Caco-2 (cell line): ENCODE measurements around the gene ZEB2. TPM values are rescaled to one million over a fixed set of nuclear protein-coding genes. Genes with fewer than 3 reads are reported as not detected.

Source experiments
- BruUV-seq: library from RNA; stranded (reverse); fragments of 400-500 nt; replicated peaks from 2 replicates; lab custom pipeline; 2021; lab: Mats Ljungman, UMichigan
- CTCF ChIA-PET: fragments of 300-600 bp; sonication (Branson Sonifier 250); formaldehyde crosslinking; loops from one replicate; lab custom pipeline; 2022; ENCODE audit warnings: antibody characterized with exemption; lab: Charles Lee
- POLR2A ChIA-PET: fragments of 300-600 bp; sonication (Branson Sonifier 250); formaldehyde crosslinking; loops from one replicate; lab custom pipeline; 2022; ENCODE audit warnings: antibody characterized with exemption; lab: Charles Lee
- DNase-seq, 2 experiments: peaks; one replicate each; pipeline versions ENCODE4 v3.0.0 to v3.0.0-alpha.2; 2020 to 2022
- H3K27me3 ChIP-seq: replicated peaks from 2 replicates; pipeline ENCODE4 v1.6.0; 2011; ENCODE audit warnings: low read length; ENCODE audit not compliant: control insufficient read depth, insufficient read depth
- H3K36me3 ChIP-seq: 2 replicates; pipeline ENCODE4 v1.5.1; 2011; ENCODE audit warnings: low read length; ENCODE audit not compliant: control insufficient read depth, insufficient read depth
- H3K4me1 ChIP-seq: fragments of 250-450 bp; sonication (Bioruptor Pico); 2 replicates; pipeline ENCODE4 v1.5.1; 2020; ENCODE audit warnings: mild to moderate bottlenecking
- H3K4me3 ChIP-seq: 2 replicates; pipeline ENCODE4 v1.5.1; 2011; ENCODE audit warnings: low read depth, mild to moderate bottlenecking, control low read depth, low read length
- H3K9me3 ChIP-seq: fragments of 250-450 bp; sonication (Bioruptor Pico); 2 replicates; pipeline ENCODE4 v1.5.1; 2020; ENCODE audit warnings: mild to moderate bottlenecking, moderate library complexity
- H3K27ac Mint-ChIP-seq: one replicate; pipeline ENCODE4 v1.8.0; 2022; ENCODE audit warnings: mixed read lengths; ENCODE audit not compliant: unreplicated experiment
- H3K27me3 Mint-ChIP-seq: one replicate; pipeline ENCODE4 v1.8.0; 2022; ENCODE audit warnings: mixed read lengths; ENCODE audit not compliant: insufficient read depth, unreplicated experiment
- H3K36me3 Mint-ChIP-seq: one replicate; pipeline ENCODE4 v1.8.0; 2022; ENCODE audit warnings: mild to moderate bottlenecking, mixed read lengths; ENCODE audit not compliant: insufficient read depth, unreplicated experiment
- H3K4me1 Mint-ChIP-seq: one replicate; pipeline ENCODE4 v1.8.0; 2022; ENCODE audit warnings: low read depth, mixed read lengths; ENCODE audit not compliant: unreplicated experiment
- H3K4me3 Mint-ChIP-seq: one replicate; pipeline ENCODE4 v1.8.0; 2022; ENCODE audit warnings: mild to moderate bottlenecking, moderate library complexity, mixed read lengths; ENCODE audit not compliant: unreplicated experiment
- H3K9me3 Mint-ChIP-seq: one replicate; pipeline ENCODE4 v1.8.0; 2022; ENCODE audit warnings: mixed read lengths; ENCODE audit not compliant: unreplicated experiment
- CTCF ChIP-seq, 2 experiments: fragments of 200-600 bp in 1 of 2; IDR thresholded peaks; 1 replicate in 1 of 2; 2 replicates in 1 of 2; pipeline versions ENCODE4 v1.5.1 to v1.8.0; 2011 to 2022; ENCODE audit warnings: antibody characterized with exemption in 1 of 2, control low read depth in 1 of 2, inconsistent platforms in 1 of 2, low read depth in 1 of 2, low read length in 1 of 2, mild to moderate bottlenecking in 1 of 2, moderate library complexity in 1 of 2; ENCODE audit not compliant: insufficient read depth in 1 of 2, severe bottlenecking in 1 of 2, unreplicated experiment in 1 of 2
- intact Hi-C: fragments of 100-400 bp; cut with micrococcal nuclease; formaldehyde crosslinking; loops from one replicate; pipeline ENCODE4 v1.10.0; 2022; ENCODE audit not compliant: unreplicated experiment
- total RNA-seq: library from RNA; stranded (reverse); gene quantifications from 2 replicates; pipeline ENCODE4 v1.2.3, GENCODE V29; 2022

Gene ZEB2
- total RNA-seq, 1 experiment from 2014 or later: not detected

- Mint-ChIP-seq H3K27ac (no peak overlapping the region), H3K4me3 (no peak overlapping the region), H3K4me1 (no peaks in the 10 kb centered on the region), H3K9me3 (no peaks in the 10 kb centered on the region), H3K27me3 (peaks cover 22% of the 10 kb centered on the region), H3K36me3 (no peaks in the 10 kb centered on the region)
- no peak for TF ChIP-seq CTCF (IDR thresholded peaks at IDR 0.05; ENCODE audit: insufficient read depth in 1 of 2, low read depth in 1 of 2, low read length in 1 of 2, severe bottlenecking in 1 of 2, unreplicated experiment in 1 of 2)
- Histone ChIP-seq H3K4me3 (no peak overlapping the region), H3K9me3 (no peaks in the 10 kb centered on the region), H3K4me1 (no peaks in the 10 kb centered on the region), H3K36me3 (no peaks in the 10 kb centered on the region), H3K27me3 (no peaks in the 10 kb centered on the region; the same call in 1 of the 2 replicates)
- ChIA-PET POLR2A (no interaction called here), CTCF (no interaction called here)
- BruUV-seq: no TSS peak
- intact Hi-C loops: no loop called here
- DNase-seq: no peak
Measured at GRCh38 chr2:144526831-144527230, 6.9 kb upstream of the ZEB2 start.

- H3K27ac Mint-ChIP-seq: no peak overlapping the region
- intact Hi-C loops: no loop called here
- peak overlapping the region; percentile 13 for H3K4me3 Mint-ChIP-seq
- H3K36me3 ChIP-seq: no peaks in the 10 kb centered on the region
- H3K4me1 Mint-ChIP-seq: no peaks in the 10 kb centered on the region
- CTCF ChIA-PET: no interaction called here
- BruUV-seq: no TSS peak
- no peaks in the 10 kb centered on the region for H3K9me3 Mint-ChIP-seq
- peaks cover 21% of the 10 kb centered on the region for H3K27me3 Mint-ChIP-seq
- no peaks in the 10 kb centered on the region for H3K36me3 Mint-ChIP-seq
- H3K27me3 ChIP-seq: no peaks in the 10 kb centered on the region; the same call in 1 of the 2 replicates
- no peak for DNase-seq
- no peaks in the 10 kb centered on the region for H3K4me1 ChIP-seq
- no peaks in the 10 kb centered on the region for H3K9me3 ChIP-seq
- POLR2A ChIA-PET: no interaction called here
- no peak overlapping the region for H3K4me3 ChIP-seq
- no peak for TF ChIP-seq CTCF (IDR thresholded peaks at IDR 0.05; ENCODE audit: insufficient read depth in 1 of 2, low read depth in 1 of 2, low read length in 1 of 2, severe bottlenecking in 1 of 2, unreplicated experiment in 1 of 2)
Measured at GRCh38 chr2:144524118-144525009, 4.4 kb upstream of the ZEB2 start.

- no peak for TF ChIP-seq CTCF (IDR thresholded peaks at IDR 0.05; ENCODE audit: insufficient read depth in 1 of 2, low read depth in 1 of 2, low read length in 1 of 2, severe bottlenecking in 1 of 2, unreplicated experiment in 1 of 2)
- H3K4me1 Mint-ChIP-seq: no peaks in the 10 kb centered on the region
- peaks cover 21% of the 10 kb centered on the region for H3K27me3 Mint-ChIP-seq
- no peak overlapping the region for H3K4me3 ChIP-seq
- no peaks in the 10 kb centered on the region; the same call in 1 of the 2 replicates for H3K27me3 ChIP-seq
- H3K9me3 ChIP-seq: no peaks in the 10 kb centered on the region
- DNase-seq: no peak
- ChIA-PET POLR2A (no interaction called here), CTCF (no interaction called here)
- H3K4me3 Mint-ChIP-seq: no peak overlapping the region
- no peaks in the 10 kb centered on the region for H3K9me3 Mint-ChIP-seq
- H3K36me3 Mint-ChIP-seq: no peaks in the 10 kb centered on the region
- H3K27ac Mint-ChIP-seq: no peak overlapping the region
- H3K36me3 ChIP-seq: no peaks in the 10 kb centered on the region
- BruUV-seq: no TSS peak
- no peaks in the 10 kb centered on the region for H3K4me1 ChIP-seq
- intact Hi-C loops: no loop called here
Measured at GRCh38 chr2:144523596-144524117, 3.7 kb upstream of the ZEB2 start.
